Lower leg skin (tissue), 3 donors: Measurements from ENCODE around the gene CLIC1.

Source experiments
- CTCF ChIP-seq, 3 donors: fragments of 450-650 bp; IDR thresholded peaks; one replicate each; pipeline ENCODE4 v1.5.1; 2016; ENCODE audit warnings: antibody characterized with exemption in 3 of 3, mild to moderate bottlenecking in 3 of 3, moderate library complexity in 2 of 3
- POLR2A ChIP-seq, 2 donors: fragments of 450-650 bp; IDR thresholded peaks; one replicate each; pipeline ENCODE4 v1.6.1; 2016 to 2017; ENCODE audit warnings: antibody characterized with exemption in 2 of 2, mild to moderate bottlenecking in 1 of 2, moderate library complexity in 1 of 2

- no peak for TF ChIP-seq CTCF (IDR thresholded peaks at IDR 0.05)
- no peak for TF ChIP-seq POLR2A (IDR thresholded peaks at IDR 0.05)
Measured at GRCh38 chr6:31705931-31706330, 30.4 kb downstream of the CLIC1 start.
